Loucy (cell line): ENCODE data around the gene ACY1.

ENCODE experiments used
- H2AFZ ChIP-seq: fragments of 200-600 bp; sonication (generic); 2 replicates; pipeline ENCODE4 v1.6.0; 2016; ENCODE audit warnings: antibody characterized with exemption, mild to moderate bottlenecking, low read length, moderate library complexity
- H3F3A ChIP-seq: fragments of 200-600 bp; 2 replicates; pipeline ENCODE4 v1.6.0; 2016; ENCODE audit warnings: antibody characterized with exemption, low read depth, mild to moderate bottlenecking
- H3K27me3 ChIP-seq: fragments of 200-600 bp; sonication (generic); 2 replicates; pipeline ENCODE4 v1.6.1; 2014; ENCODE audit warnings: low read length, mild to moderate bottlenecking; ENCODE audit not compliant: insufficient read depth, poor library complexity, severe bottlenecking
- H3K36me3 ChIP-seq: fragments of 200-600 bp; sonication (generic); 2 replicates; pipeline ENCODE4 v1.6.1; 2016; ENCODE audit warnings: low read length; ENCODE audit not compliant: insufficient read depth
- H3K4me1 ChIP-seq: fragments of 200-600 bp; sonication (generic); 2 replicates; pipeline ENCODE4 v1.5.1; 2014; ENCODE audit warnings: low read length, mild to moderate bottlenecking; ENCODE audit not compliant: insufficient read depth, poor library complexity, severe bottlenecking
- H3K4me2 ChIP-seq: fragments of 200-600 bp; sonication (generic); 2 replicates; pipeline ENCODE4 v1.6.0; 2014; ENCODE audit warnings: antibody characterized with exemption, low read length, low read depth, mild to moderate bottlenecking; ENCODE audit not compliant: poor library complexity, severe bottlenecking
- H3K4me3 ChIP-seq: fragments of 200-600 bp; sonication (generic); 2 replicates; pipeline ENCODE4 v1.5.1; 2014; ENCODE audit warnings: low read length, mild to moderate bottlenecking, mixed read lengths; ENCODE audit not compliant: poor library complexity, severe bottlenecking
- H3K79me2 ChIP-seq: fragments of 200-600 bp; sonication (generic); 2 replicates; pipeline ENCODE4 v1.6.1; 2014; ENCODE audit warnings: low read length; ENCODE audit not compliant: insufficient read depth
- H3K9ac ChIP-seq: fragments of 200-600 bp; sonication (generic); 2 replicates; pipeline ENCODE4 v1.6.0; 2014; ENCODE audit warnings: mild to moderate bottlenecking, low read depth, low read length, moderate library complexity; ENCODE audit not compliant: poor library complexity, severe bottlenecking
- H3K9me2 ChIP-seq: fragments of 200-600 bp; sonication (generic); replicated peaks from 2 replicates; pipeline ENCODE4 v1.6.1; 2016; ENCODE audit warnings: low read depth, low read length, mixed read lengths
- H3K9me3 ChIP-seq: fragments of 200-600 bp; sonication (generic); 2 replicates; pipeline ENCODE4 v1.6.1; 2014; ENCODE audit warnings: mild to moderate bottlenecking, antibody characterized with exemption, low read length, low read depth; ENCODE audit not compliant: insufficient read depth
- H4K20me1 ChIP-seq: fragments of 200-600 bp; sonication (generic); 2 replicates; pipeline ENCODE4 v1.6.0; 2014; ENCODE audit warnings: antibody characterized with exemption, low read length, mild to moderate bottlenecking; ENCODE audit not compliant: insufficient read depth, poor library complexity, severe bottlenecking
- EZH2phosphoT487 ChIP-seq: fragments of 200-600 bp; IDR thresholded peaks from 2 replicates; pipeline ENCODE4 v1.6.1; 2018; ENCODE audit warnings: antibody characterized with exemption, mild to moderate bottlenecking, moderate library complexity, borderline replicate concordance
- TF ChIP-seq, protein P1 (sequence below): fragments of 200-600 bp; sonication (generic); conservative IDR thresholded peaks from 2 replicates; pipeline ENCODE4 v1.5.1; 2014; ENCODE audit warnings: mild to moderate bottlenecking, antibody characterized with exemption, low read length

Gene ACY1

DNA sequence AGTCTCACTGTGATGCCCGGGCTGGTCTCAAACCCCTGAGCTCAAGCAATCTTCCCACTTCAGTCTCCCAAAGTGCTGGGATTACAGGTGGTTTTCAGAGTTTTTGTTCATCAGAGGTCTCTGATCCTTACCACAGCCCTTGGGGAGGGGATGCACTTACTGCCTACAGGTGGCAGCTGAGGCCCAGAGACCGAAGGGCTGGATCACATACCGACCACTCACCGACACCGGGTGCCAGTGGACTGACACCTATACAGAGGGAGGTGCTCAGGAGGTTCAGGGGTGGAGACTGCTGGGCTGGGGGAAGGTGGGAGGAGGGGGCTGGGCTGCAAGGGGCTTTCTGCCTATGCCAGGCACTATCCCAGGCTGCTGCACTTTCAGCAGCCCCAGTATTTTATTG, 53.5 kb downstream of the ACY1 start:
- no peak overlapping the region for H3K4me3 ChIP-seq
- H3K4me1 ChIP-seq = peaks cover 3% of the 10 kb centered on the region
- TF ChIP-seq EZH2phosphoT487 = no peak
- TF ChIP-seq, protein P1, sequence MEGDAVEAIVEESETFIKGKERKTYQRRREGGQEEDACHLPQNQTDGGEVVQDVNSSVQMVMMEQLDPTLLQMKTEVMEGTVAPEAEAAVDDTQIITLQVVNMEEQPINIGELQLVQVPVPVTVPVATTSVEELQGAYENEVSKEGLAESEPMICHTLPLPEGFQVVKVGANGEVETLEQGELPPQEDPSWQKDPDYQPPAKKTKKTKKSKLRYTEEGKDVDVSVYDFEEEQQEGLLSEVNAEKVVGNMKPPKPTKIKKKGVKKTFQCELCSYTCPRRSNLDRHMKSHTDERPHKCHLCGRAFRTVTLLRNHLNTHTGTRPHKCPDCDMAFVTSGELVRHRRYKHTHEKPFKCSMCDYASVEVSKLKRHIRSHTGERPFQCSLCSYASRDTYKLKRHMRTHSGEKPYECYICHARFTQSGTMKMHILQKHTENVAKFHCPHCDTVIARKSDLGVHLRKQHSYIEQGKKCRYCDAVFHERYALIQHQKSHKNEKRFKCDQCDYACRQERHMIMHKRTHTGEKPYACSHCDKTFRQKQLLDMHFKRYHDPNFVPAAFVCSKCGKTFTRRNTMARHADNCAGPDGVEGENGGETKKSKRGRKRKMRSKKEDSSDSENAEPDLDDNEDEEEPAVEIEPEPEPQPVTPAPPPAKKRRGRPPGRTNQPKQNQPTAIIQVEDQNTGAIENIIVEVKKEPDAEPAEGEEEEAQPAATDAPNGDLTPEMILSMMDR = 0 out of 2 replicates have a peak, but pooled peaks have one; percentile 11
- no peaks in the 10 kb centered on the region for H3F3A ChIP-seq
- H4K20me1 ChIP-seq = no peaks in the 10 kb centered on the region
- no peaks in the 10 kb centered on the region for H3K79me2 ChIP-seq
- H3K4me2 ChIP-seq = no peak overlapping the region
- no peaks in the 10 kb centered on the region for H3K9me3 ChIP-seq
- H2AFZ ChIP-seq = no peak overlapping the region
- H3K36me3 ChIP-seq = no peaks in the 10 kb centered on the region
- no peak overlapping the region for H3K9ac ChIP-seq
- H3K9me2 ChIP-seq = no peaks in the 10 kb centered on the region
- H3K27me3 ChIP-seq = no peaks in the 10 kb centered on the region

DNA sequence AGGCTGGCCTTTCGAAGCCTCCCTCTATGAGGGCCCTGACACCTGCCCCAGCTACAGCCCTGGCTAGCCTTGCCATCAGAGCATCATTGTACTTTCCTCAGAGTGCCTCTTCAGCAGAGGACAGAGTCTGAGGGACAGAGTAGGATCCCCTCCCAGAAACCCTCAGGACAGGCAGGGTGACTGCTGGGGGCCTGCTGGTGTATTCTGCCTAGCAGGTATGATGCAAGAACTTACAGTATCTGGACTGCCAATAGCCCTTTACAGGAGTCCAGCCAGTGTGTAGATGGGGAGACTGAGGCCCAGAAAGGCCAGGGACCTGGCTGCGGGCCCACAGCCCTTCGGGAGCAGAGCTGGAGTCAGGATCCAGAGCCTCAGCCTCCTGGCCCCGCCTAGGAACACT, 54.0 kb downstream of the ACY1 start:
- Histone ChIP-seq H3F3A (no peaks in the 10 kb centered on the region), H3K36me3 (no peaks in the 10 kb centered on the region), H2AFZ (no peak overlapping the region), H4K20me1 (no peaks in the 10 kb centered on the region), H3K9me3 (no peaks in the 10 kb centered on the region), H3K9me2 (no peaks in the 10 kb centered on the region), H3K79me2 (no peaks in the 10 kb centered on the region), H3K4me2 (no peak overlapping the region), H3K4me1 (peaks cover 3% of the 10 kb centered on the region), H3K27me3 (no peaks in the 10 kb centered on the region), H3K4me3 (no peak overlapping the region), H3K9ac (no peak overlapping the region)
- TF ChIP-seq EZH2phosphoT487 = no peak
- TF ChIP-seq, protein P1 = no peak

DNA sequence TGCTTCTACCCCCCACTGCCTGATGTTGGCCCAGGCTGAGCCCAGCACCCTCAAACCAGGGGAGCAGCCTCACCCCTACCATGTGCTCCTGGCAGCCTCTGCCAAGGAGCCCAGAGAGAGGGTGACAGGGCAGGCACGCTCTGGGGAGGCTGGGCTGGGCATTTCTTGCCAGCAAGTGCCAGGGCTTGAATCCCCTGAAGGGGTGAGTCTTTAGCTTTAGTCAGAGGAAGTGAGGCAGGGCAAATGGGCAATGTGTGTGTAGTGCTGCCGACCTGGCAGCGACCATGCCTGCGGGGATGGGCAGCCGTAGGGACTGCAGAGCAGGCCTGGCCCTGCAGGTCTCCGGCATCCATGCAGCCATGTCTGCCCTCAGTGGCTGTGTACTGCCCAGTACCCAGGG, 54.9 kb downstream of the ACY1 start:
- Histone ChIP-seq H3K9me3 (no peaks in the 10 kb centered on the region), H3K79me2 (no peaks in the 10 kb centered on the region), H2AFZ (no peak overlapping the region), H3K9me2 (no peaks in the 10 kb centered on the region), H3K27me3 (no peaks in the 10 kb centered on the region), H4K20me1 (no peaks in the 10 kb centered on the region), H3K4me1 (peaks cover 3% of the 10 kb centered on the region), H3K4me2 (no peak overlapping the region), H3K9ac (no peak overlapping the region), H3K4me3 (no peak overlapping the region), H3K36me3 (no peaks in the 10 kb centered on the region), H3F3A (no peaks in the 10 kb centered on the region)
- TF ChIP-seq EZH2phosphoT487 = no peak
- TF ChIP-seq, protein P1 = no peak
